GM19035 (cell line): ENCODE data around the gene MAIP1.
"Not testable (repeated sequence)": the region's sequence is repeated elsewhere in the genome, so short reads cannot be mapped to it uniquely, and the experiment has no call there.

Source experiments
- ATAC-seq: cut with Tn5 transposase; IDR thresholded peaks from one replicate; pipeline ENCODE4 v1.9.1; 2021; ENCODE audit not compliant: unreplicated experiment

The MAIP1 gene, protein sequence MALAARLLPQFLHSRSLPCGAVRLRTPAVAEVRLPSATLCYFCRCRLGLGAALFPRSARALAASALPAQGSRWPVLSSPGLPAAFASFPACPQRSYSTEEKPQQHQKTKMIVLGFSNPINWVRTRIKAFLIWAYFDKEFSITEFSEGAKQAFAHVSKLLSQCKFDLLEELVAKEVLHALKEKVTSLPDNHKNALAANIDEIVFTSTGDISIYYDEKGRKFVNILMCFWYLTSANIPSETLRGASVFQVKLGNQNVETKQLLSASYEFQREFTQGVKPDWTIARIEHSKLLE

DNA sequence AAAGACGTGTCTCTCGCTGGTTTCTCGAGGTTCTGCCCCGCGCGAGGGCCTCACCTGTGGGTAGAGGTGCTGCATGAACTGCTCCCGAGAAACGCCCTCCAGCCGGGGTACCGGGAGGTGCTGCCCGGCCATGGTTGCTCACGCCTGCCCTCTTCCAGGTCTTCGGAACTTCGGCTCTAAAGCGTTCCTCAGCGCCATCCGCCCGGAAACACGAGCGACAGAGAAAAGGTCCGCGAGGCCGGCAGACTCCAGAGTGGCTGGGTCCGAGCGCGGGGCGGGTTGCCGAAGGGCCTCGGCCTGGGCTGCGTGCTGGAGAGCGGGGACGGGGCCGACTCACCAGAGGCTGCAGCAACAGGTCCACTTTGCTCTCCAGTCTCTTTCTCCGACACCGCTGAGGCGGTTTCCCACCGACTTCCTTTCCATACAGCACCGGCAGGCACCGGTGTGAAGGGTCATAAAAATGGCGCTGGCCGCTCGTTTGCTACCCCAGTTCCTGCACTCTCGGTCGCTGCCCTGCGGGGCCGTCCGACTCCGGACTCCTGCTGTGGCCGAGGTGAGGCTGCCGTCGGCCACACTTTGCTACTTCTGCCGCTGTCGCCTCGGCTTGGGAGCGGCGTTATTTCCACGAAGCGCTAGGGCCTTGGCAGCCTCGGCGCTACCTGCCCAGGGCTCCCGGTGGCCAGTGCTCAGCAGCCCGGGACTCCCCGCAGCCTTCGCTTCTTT, at the start of gene MAIP1, which contains the start of gene TYW5:
TSS of gene MAIP1 (plus strand) at position 244 of the 723 bp plus-strand sequence. CDS start at position 461, 217 bp downstream.
TSS of gene TYW5 (minus strand) at position 153 of the 723 bp plus-strand sequence. CDS start at position 132, 21 bp downstream.
- ATAC-seq: peak; percentile 84

DNA sequence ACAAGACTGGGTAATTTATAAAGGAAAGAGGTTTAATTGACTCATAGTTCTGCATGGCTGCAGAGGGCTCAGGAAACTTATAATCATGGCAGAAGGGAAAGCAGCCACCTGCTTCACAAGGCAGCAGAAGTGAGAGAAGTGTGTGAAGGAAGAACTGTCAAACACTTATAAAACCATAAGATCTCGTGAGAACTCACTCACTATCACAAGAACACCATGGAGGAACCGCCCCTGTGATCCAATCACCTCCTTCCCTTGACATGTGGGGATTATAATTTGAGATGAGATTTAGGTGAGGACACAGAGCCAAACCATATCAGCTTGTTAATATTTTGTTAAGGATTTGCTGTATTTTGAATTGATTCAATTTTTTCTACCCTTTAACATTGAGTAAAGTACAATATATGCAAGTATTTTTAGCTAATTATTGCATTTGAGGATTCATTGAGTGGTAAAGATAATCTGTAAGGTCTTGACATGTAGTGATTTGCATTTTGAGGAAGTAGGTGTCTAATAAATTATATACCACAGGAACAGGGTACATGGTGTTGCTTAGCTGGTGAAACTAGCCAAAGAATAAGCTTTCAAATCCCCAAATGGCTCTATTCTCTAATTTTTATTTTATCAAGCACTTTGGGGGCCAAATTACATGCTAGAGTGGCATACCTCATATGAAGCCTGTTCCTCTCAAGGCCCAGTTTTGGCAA, 48.2 kb upstream of the MAIP1 start:
- no peak for ATAC-seq

DNA sequence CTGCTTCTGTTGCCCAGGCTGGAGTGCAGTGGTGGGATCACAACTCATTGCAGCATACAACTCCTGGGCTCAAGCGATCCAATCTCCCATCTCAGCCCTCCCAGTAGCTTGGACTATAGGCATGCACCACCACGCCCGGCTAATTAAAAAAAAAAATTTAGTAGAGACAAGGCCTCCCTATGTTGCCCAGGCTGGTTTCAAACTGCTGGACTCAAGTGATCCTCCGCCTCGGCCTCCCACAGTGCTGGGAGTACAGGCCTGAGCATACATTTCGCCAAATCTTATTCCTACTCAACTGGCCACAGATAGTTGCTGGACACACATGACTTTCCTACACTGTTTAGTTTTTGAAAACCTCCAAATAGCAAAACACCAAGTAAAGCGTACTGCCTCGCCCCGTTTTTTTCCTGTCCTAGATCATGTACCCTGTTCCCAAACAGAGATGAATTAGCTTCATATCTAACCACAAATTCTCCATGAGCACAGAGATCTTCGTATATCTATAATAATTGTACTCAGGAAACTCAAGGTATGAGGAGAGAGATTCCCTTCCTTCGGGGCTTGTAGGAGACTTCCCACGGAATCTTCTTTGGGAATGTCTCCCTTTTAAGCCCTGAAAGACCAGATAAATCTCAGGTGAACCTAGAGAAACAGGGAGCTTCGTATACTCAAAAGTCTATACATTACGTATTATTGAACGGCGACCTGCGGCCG, 44.9 kb upstream of the MAIP1 start:
- peak; percentile 0 for ATAC-seq

DNA sequence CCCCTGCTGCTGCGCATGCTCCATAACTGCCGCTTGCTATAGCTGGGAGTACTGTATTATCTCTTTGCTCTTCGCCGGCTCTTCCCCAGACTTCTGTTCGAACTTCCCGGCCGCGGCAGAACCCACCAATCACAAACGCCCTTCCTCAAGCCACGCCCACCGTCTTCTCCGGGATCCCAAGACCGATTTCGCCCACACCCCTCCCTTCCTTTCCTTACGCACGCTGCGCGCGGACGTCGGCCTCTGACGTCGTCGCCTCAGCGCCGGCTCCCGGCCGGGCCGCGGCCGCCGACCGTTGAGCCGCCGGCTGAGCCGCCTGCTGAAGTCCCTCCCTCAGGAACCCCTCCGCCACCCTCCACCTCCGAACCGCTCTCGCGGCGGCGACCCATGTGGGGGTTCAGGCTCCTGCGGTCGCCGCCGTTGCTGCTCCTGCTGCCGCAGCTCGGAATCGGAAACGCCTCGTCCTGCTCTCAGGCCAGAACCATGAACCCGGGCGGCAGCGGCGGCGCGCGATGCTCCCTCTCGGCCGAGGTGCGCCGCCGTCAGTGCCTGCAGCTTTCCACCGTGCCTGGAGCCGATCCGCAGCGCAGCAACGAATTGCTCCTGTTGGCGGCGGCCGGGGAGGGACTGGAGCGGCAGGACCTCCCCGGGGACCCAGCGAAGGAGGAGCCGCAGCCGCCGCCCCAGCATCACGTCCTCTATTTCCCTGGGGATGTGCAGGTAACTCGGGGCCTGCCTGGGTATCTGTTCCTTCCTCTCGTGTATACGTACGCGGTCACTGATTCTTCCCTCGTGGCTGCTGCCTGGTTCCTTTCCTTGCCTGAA, 44.1 kb upstream of the MAIP1 start, which contains the start of gene C2orf69:
TSS of gene C2orf69 (plus strand) at position 242 of the 825 bp plus-strand sequence. CDS start at position 388, 146 bp downstream.
- ATAC-seq: peak; percentile 92

DNA sequence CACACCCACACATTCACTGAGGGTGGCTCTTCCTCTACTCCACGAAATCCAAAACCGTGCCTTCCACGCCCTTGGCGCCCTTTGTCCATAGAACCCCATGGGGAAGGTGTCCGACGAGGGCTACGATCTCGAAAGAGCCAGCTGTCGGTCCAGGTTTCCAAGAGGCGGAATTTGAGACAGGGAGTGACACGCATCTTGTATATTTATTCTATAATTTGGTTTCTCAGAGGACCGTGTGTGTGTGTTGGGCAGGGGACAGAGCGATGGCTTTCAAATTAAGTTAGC, 43.6 kb upstream of the MAIP1 start:
- ATAC-seq: no peak

DNA sequence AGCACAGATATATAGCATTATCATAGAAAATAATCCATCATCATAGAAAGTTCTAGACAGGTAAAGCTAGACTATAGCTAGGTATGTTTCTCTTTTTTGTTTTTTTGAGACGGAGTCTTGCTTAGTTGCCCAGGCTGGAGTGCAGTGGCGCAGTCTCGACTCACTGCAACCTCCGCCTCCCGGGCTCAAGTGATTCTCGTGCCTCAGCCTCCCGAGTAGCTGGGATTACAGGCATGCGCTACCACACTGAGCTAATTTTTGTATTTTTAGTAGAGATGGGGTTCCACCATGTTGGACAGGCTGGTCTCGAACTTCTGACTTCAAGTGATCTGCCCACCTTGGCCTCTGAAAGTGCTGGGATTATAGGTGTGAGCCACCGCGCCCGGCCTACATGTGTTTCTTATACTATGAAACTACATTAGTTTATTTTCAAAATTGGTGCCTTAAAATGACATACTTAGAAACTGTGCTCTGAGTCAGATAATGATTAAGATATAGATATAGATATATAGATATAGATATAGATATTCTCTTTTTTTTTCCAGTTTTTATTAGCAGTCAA, 42.7 kb upstream of the MAIP1 start:
- not testable (repeated sequence) for ATAC-seq

DNA sequence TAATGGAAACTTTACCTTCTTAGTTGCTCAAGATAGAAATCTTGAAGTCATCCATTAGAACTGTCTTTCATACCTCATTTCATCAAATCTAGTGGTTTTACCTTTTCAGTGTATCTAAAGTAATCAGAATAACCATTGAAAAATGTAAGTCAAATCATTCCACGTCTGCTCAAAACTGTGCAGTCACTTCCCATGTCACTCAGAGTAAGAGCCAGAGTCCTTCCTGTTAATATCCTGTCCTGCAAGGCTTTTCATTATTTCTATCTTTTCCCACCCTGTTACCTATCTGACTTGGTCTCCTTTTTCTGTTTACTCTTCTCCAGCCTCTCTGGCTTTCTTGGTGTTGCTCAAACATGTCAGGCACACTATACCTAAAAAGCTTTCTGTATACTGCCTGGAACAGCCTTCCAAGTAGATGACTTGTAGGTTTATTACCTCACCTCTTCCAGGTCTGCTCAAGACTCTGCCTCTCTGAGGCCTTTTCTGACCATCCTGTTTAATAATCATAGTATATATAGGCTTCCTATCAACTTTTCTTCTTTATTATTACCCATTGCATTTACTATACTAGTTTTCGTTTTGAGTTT, 40.9 kb upstream of the MAIP1 start:
- no peak for ATAC-seq

DNA sequence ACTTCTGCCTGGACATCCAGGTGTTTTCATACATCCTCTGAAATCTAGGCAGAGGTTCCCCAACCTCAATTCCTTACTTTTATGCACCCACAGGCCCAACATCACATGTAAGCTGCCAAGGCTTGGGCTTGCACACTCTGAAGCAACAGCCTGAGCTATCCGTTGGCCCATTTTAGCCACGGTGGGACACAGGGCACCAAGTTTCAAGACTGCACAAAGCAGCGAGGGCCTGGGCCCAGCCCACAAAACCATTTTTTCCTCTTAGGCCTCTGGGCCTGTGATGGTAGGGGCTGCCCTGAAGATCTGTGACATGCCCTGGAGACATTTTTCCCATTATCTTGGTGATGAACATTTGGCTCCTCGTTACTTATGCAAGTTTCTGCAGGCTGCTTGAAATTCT, 38.4 kb upstream of the MAIP1 start:
- ATAC-seq: no peak

DNA sequence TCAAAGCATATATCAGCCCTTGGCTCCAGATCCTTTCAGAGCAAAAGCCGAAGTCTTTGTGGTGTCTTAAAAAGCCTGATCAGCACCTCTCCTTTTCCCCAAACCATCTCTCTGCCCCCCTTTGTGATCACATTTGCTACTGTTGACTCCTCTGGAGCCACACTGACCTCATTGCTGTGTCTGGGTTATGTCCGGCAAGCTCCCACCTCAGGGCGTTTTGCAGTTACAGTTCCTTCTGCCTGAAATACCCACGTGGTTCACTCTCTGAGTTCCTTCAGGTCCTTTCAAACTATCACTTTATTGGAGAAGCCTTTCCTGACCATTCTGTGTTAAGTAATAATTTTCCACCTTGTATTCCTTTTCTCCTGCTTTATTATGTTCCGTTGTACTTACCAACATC, 32.5 kb upstream of the MAIP1 start:
- no peak for ATAC-seq

DNA sequence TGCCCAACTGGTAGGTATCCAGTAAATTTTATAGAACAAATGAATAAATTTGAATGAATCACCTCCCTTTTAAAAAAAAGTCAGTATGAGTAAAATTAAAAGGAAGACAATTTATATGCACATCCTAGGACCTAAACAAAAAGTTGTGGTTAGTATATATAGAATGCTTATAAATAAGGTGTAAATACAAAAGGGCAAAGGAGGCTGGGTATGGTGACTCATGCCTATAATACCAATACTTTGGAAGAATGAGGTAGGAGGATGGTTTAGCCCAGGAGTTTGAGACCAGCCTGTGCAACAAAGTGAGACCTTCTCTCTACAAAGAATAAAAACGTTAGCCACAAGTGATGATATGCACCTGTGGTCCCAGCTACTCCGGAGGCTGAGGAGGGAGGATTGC, 31.5 kb upstream of the MAIP1 start:
- ATAC-seq: no peak

DNA sequence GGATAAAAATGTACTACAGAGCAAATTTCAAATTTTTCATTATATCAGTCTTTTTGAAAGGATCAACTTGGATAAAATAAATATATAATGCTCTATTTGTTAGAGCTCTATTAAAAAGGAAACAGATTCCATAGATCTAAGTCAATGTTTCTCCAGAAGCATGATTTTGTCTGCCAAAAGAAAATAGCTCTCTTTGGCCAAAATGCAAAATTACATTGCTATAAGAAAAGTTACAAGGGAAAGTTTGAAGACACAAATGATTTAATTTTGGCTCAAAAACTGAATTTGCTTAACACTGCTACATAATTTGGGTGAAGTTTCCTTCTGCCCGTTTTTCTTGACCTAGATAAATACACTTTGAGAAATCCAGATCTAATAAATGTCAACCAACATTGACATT, 28.6 kb upstream of the MAIP1 start:
- no peak for ATAC-seq

DNA sequence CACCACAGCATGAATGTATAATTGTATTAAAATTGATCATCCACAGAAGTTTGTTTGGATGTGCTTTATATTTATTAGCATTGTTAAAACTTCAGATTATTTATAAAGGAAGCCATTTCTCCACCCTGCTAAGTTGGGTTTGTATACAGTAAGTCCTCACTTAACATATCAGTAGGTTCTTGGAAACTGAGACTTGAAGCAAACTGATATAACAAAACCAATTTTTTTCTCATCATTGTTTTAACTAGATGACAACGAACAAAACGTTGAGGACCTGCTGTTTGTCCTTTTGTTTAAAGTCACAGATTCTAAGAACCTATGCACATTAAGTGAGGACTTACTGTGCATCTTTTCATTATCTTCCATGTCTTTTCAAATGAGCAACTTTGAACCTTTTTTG, 27.2 kb upstream of the MAIP1 start:
- no peak for ATAC-seq

DNA sequence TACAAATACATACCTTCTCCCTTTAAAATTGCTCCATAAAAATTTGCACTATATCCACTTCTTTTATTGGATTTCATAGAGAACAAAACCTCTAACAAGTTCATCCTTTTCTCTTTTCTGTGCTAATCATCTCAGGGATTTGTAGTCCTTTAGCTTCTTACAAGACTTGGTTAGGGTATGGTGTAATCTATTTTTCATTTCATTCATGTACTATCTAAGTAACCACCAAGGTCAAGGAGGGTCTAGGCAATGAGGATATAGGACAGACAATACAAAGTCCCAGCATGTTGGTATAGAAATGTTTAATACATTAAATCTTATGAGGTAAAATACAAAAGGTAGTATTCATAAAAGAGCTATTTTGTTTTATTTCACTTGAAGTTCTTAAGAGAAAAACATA, 26.8 kb upstream of the MAIP1 start:
- ATAC-seq: no peak

DNA sequence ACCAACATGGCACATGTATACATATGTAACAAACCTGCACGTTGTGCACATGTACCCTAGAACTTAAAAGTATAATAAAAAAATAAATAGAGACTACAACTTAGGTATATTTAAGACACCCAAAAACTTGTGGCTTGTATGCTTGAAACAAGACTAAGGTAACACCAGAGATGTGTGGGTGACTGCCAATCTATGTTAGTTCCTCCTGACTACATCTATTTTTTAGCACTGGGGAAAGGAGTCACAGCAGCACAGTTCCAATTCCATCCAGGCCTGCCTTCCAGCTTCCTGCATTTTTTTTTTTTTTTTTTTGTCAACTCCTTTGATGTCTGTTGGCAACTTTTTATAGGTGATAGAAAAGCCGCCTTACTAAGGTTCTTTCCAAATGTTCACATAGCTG, 26.1 kb upstream of the MAIP1 start:
- no peak for ATAC-seq

DNA sequence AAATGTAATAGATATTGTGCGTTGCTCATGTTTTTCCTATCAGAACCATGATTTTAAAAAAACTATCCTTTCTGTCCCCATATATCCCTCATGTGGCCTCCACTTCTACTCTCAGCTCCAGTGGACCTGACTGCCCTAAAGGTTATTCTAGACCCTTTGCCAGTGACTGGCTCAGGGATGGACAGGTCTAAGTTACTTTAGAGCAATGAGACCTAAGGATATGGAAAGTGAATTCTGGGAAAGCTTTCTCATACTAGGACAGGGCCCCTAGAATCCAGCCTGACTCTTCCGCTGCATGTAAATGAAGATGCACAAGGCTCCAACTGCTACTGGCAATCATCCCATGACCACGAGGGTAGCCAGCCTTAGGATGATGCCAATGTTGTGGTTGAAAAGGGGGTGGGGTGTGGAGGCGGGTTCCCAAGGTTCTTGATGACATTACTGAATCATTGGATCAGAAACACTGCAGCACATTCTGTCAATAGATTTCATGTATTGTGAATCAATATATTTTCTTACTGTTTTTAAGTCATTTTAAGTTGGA, 23.0 kb upstream of the MAIP1 start:
- ATAC-seq: no peak

DNA sequence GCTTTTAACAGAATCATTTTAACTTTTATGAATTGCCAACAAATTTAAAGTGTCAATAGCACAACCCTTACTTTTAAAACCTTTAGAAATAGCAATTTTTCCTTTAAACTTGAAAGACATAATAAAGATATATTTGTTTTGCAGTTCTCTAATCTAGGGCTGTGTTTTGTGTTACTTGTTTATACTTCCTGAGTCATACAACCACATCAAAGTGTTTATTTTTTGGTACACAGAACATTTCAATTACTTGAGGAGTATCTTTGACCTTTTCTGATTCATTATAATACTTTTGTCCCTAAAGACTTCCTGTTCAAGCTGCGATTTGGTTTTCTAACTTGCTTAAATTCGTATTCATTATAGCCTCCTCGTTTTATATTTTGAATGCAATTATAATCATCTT, 21.9 kb upstream of the MAIP1 start:
- ATAC-seq: no peak

DNA sequence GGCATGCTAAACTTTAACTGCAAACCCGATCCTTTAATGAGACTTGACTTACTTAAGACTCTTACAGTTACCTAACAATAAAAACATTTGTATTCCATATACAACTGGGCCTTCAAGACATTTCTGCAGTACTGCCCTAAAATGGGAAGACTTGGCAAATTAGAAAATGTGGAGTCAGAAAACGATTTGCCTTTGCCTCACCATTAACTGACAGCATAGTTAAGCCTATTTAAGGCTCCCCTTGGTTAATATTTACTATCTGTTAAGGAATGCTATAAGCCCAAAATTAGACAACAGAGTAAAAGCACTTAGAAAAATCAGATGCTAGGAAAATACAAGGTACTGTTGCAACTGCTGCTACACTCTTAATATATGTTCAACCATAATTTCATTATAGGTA, 18.8 kb upstream of the MAIP1 start:
- ATAC-seq: no peak

DNA sequence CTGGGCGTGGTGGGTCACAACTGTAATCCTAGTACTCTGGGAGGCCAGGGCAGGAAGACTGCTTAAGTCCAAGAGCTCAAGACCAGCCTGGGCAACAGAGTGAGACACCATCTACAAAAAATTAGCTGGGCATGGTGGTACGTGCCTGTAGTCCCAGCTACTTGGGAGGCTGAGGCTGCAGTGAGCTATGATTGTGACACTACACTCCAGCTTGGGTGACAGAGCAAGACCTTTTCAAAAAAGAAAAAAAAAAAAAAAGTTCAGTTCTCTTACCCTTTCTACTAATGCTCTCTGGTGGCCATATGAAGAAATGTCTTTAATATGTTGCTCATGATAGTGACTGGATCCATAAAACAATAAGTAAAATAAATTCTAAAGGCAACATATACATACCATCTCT, 15.0 kb upstream of the MAIP1 start:
- no peak for ATAC-seq

DNA sequence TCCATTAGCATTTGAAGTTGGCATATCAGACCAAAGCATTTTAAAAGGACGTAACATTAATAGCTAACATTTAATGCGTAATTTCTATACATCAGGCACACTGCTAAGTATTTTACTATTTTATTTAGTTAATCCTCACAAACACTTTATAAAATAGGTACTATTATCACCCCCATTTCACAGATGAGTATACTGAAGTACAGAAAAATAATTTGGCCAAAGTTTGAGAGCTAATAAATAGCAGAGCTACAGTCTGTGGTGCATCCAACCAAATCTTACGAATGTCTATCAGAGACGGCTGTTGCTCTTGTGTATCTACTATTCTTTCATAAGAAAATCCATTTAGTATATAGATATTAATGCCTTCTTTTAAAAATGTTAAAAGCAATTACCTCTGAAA, 12.0 kb upstream of the MAIP1 start:
- ATAC-seq: no peak

DNA sequence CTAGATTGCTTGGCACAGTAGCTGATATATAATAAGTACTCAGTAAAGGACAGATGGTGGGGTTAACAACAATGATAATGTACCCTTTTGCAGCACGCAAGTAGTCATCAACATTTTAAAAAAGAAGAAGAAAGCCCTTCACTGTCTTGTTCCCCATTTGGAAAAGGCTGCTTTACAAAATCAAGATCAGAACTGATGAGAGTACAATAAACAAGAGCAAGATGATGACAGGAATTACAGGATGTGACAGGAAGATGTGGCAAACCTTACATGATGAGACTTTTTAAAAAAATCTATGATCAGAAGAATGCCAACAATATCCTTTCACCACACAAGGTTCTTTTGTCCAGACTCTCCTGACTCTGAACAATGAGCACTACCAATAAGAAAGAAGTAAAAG, 9.2 kb upstream of the MAIP1 start:
- ATAC-seq: no peak
